ENCODE data around the gene DDO. TPM values are rescaled to one million over a fixed set of nuclear protein-coding genes. Genes with fewer than 3 reads are reported as not detected.
A peak's percentile ranks its signal among the peaks of the same experiment; 100 is the strongest.

The DDO gene
- total RNA-seq, 1 experiment from 2014 or later: 0.39 TPM

DNA sequence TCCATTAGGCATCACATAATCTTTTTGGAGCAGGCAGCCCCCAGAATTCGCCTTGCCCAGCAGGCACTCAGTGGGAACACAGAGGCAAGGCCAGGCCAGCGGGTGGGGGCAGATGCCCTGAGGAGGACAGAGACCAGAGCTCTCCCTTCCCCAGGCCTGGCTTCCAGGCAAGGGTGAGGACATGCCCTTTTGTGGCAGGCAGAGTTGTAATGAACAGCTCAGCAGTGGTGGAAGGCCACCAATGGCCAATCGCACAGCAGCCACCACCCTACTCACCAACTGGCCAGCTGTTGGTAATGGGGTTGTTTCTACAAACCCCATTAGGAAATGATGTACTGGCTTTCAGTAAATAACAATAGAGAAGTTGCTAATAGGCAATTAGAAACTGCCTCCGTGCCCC lies 15.4 kb upstream of the DDO start:
- Histone ChIP-seq H3K27ac (ENCODE audit: low read length) (no peak overlapping the region), H3K4me1 (ENCODE audit: control insufficient read depth, insufficient read depth, low read length) (no peaks in the 10 kb centered on the region), H3K27me3 (ENCODE audit: control insufficient read depth, insufficient read depth, low read length) (peaks cover 22% of the 10 kb centered on the region), H3K4me3 (ENCODE audit: low read depth in 2 of 2, low read length in 2 of 2) (no peak overlapping the region), H3K36me3 (ENCODE audit: control insufficient read depth, insufficient read depth, low read length) (no peaks in the 10 kb centered on the region), H3K9me3 (ENCODE audit: control insufficient read depth, insufficient read depth, low read depth, low read length) (no peaks in the 10 kb centered on the region)
- no TSS peak for BruUV-seq (replicated peaks)
- ChIA-PET CTCF (interaction anchor here (0.6 kb wide), 1 partner anchor 53 kb away, joined by 4 read pairs; no protein-coding TSS in a partner anchor), POLR2A (no interaction called here)
- DNase-seq (ENCODE audit: low read depth, low spot score) (no peak), ATAC-seq (peak; percentile 43; the same call in 1 of the 2 replicates)
- intact Hi-C loops (cut with micrococcal nuclease; ENCODE audit: unreplicated experiment): no loop called here
- TF ChIP-seq, protein P1, sequence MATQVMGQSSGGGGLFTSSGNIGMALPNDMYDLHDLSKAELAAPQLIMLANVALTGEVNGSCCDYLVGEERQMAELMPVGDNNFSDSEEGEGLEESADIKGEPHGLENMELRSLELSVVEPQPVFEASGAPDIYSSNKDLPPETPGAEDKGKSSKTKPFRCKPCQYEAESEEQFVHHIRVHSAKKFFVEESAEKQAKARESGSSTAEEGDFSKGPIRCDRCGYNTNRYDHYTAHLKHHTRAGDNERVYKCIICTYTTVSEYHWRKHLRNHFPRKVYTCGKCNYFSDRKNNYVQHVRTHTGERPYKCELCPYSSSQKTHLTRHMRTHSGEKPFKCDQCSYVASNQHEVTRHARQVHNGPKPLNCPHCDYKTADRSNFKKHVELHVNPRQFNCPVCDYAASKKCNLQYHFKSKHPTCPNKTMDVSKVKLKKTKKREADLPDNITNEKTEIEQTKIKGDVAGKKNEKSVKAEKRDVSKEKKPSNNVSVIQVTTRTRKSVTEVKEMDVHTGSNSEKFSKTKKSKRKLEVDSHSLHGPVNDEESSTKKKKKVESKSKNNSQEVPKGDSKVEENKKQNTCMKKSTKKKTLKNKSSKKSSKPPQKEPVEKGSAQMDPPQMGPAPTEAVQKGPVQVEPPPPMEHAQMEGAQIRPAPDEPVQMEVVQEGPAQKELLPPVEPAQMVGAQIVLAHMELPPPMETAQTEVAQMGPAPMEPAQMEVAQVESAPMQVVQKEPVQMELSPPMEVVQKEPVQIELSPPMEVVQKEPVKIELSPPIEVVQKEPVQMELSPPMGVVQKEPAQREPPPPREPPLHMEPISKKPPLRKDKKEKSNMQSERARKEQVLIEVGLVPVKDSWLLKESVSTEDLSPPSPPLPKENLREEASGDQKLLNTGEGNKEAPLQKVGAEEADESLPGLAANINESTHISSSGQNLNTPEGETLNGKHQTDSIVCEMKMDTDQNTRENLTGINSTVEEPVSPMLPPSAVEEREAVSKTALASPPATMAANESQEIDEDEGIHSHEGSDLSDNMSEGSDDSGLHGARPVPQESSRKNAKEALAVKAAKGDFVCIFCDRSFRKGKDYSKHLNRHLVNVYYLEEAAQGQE (IDR thresholded peaks at IDR 0.05; ENCODE audit: insufficient read depth in 1 of 2, low read depth in 2 of 2, low read length in 1 of 2): no peak
- TF ChIP-seq SIN3A (IDR thresholded peaks at IDR 0.05; ENCODE audit: borderline replicate concordance, insufficient read depth, low read depth, low read length) (no peak), TCF7L2 (IDR thresholded peaks at IDR 0.05; ENCODE audit: low read depth, low read length) (no peak), POLR2AphosphoS5 (IDR thresholded peaks at IDR 0.05; ENCODE audit: low read depth, low read length) (no peak)
- TF ChIP-seq, protein P2, sequence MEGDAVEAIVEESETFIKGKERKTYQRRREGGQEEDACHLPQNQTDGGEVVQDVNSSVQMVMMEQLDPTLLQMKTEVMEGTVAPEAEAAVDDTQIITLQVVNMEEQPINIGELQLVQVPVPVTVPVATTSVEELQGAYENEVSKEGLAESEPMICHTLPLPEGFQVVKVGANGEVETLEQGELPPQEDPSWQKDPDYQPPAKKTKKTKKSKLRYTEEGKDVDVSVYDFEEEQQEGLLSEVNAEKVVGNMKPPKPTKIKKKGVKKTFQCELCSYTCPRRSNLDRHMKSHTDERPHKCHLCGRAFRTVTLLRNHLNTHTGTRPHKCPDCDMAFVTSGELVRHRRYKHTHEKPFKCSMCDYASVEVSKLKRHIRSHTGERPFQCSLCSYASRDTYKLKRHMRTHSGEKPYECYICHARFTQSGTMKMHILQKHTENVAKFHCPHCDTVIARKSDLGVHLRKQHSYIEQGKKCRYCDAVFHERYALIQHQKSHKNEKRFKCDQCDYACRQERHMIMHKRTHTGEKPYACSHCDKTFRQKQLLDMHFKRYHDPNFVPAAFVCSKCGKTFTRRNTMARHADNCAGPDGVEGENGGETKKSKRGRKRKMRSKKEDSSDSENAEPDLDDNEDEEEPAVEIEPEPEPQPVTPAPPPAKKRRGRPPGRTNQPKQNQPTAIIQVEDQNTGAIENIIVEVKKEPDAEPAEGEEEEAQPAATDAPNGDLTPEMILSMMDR (IDR thresholded peaks at IDR 0.05): no peak
- in situ Hi-C loops (cut with HindIII; ENCODE audit: low pct_unique_long_range_greater_than_20kb, low sequenced_read_pairs): no loop called here

DNA sequence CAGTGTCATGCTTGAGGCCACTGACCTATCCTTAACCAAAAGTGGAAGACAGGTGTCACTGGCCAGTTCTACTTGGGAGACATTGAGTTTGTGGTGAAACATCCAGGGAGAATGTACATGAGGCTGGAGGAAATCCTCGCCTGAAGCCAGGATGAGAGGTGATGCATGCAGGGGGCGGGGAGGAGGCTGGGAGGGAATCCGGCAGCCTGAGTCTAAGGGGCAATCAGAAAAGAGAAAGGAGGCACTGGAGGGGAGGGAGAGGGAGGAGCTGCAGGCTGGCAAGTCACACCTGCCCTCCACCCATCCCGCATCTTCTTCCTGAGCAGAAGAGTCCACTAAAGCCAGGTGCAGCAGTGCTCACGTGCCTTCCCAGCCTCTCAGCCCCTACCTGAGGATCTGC lies 14.9 kb upstream of the DDO start:
- intact Hi-C loops (cut with micrococcal nuclease; ENCODE audit: unreplicated experiment): no loop called here

More for the DNA sequence above, 14.9 kb upstream of the DDO start:
- no peaks in the 10 kb centered on the region for H3K36me3 ChIP-seq (ENCODE audit: control insufficient read depth, insufficient read depth, low read length)
- BruUV-seq (replicated peaks): no TSS peak
- ChIA-PET CTCF (no interaction called here), POLR2A (no interaction called here)
- no peaks in the 10 kb centered on the region for H3K9me3 ChIP-seq (ENCODE audit: control insufficient read depth, insufficient read depth, low read depth, low read length)
- no peak overlapping the region for H3K27ac ChIP-seq (ENCODE audit: low read length)
- DNase-seq (ENCODE audit: low read depth, low spot score) (no peak), ATAC-seq (peak; percentile 23; the same call in 1 of the 2 replicates)
- in situ Hi-C loops (cut with HindIII; ENCODE audit: low pct_unique_long_range_greater_than_20kb, low sequenced_read_pairs): no loop called here
- H3K4me3 ChIP-seq (ENCODE audit: low read depth in 2 of 2, low read length in 2 of 2): no peak overlapping the region
- H3K4me1 ChIP-seq (ENCODE audit: control insufficient read depth, insufficient read depth, low read length): no peaks in the 10 kb centered on the region
- TF ChIP-seq TCF7L2 (IDR thresholded peaks at IDR 0.05; ENCODE audit: low read depth, low read length) (no peak), SIN3A (IDR thresholded peaks at IDR 0.05; ENCODE audit: borderline replicate concordance, insufficient read depth, low read depth, low read length) (no peak), POLR2AphosphoS5 (IDR thresholded peaks at IDR 0.05; ENCODE audit: low read depth, low read length) (no peak)
- TF ChIP-seq, protein P2 (IDR thresholded peaks at IDR 0.05): no peak
- TF ChIP-seq, protein P1 (IDR thresholded peaks at IDR 0.05; ENCODE audit: insufficient read depth in 1 of 2, low read depth in 2 of 2, low read length in 1 of 2): no peak
- H3K27me3 ChIP-seq (ENCODE audit: control insufficient read depth, insufficient read depth, low read length): peaks cover 27% of the 10 kb centered on the region

Data from Panc1 (cell line).